Middle frontal gyrus (tissue), 1 donor: ENCODE data around the gene DHRSX.
"Not testable (repeated sequence)": the region's sequence is repeated elsewhere in the genome, so short reads cannot be mapped to it uniquely, and the experiment has no call there.

Experiments used
- DNase-seq: peaks from one replicate; pipeline ENCODE4 v3.0.0-alpha.2; 2015; ENCODE audit warnings: low spot score; ENCODE audit errors: extremely low spot score

Gene DHRSX, protein sequence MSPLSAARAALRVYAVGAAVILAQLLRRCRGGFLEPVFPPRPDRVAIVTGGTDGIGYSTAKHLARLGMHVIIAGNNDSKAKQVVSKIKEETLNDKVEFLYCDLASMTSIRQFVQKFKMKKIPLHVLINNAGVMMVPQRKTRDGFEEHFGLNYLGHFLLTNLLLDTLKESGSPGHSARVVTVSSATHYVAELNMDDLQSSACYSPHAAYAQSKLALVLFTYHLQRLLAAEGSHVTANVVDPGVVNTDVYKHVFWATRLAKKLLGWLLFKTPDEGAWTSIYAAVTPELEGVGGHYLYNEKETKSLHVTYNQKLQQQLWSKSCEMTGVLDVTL

GRCh38 chrX:2500803-2501558 lies at the start of gene DHRSX, which contains the start of gene ZBED1:
DHRSX (minus strand) TSS chrX:2500976; CDS start chrX:2500925, 51 bp downstream.
ZBED1 (minus strand) TSS chrX:2500976; CDS start chrX:2490719, 10,257 bp downstream.
- no peak for DNase-seq

DNA sequence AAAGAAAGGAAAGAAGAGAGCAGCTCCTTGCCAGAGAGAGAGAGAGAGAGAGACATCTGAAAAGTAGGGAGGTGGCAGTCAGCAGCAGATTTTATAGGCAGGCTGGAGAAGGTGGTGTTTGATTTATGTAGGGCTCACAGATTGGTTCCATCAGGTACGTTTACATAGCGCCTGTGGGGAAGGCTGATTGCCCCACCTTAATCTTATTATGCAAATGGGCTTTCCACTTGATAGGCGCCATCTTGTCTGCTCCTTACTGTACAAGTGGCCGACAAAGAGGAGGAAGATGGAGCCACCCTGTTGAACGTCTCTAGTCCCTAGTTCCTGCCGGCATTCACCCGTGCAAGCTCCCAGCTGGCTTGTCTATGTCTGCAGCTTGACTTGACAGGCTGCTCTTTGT lies 49.1 kb upstream of the DHRSX start:
- no peak for DNase-seq

DNA sequence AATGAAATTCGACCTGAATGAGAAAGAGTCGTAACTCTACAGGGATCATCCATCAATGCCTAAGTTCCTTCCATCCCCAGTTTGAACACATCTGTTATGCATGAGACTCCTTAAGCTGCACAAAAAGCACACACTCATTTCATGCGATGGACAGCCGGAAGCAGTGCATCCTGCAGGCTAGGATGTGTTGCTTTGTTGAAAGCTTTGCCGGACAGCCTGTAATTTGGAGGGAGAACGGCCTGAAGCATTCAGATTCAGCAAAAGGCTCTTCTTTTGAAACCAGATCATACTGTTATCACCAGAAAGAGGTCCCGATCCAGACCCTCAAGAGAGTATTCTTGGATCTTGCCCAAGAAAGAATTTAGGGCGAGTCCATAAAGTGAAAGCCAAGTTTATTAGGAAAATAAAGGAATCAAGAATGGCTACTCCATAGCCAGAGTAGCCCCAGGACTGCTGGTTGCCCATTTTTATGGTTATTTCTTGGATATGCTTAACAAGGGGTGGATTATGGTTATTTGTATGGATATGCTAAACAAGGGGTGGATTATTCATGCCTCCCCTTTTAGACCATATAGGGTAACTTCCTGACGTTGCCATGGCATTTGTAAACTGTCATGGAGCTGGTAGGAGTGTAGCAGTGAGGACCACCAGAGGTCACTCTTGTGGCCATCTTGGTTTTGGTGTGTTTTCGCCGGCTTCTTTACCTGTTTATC lies 48.1 kb upstream of the DHRSX start:
- no peak for DNase-seq

DNA sequence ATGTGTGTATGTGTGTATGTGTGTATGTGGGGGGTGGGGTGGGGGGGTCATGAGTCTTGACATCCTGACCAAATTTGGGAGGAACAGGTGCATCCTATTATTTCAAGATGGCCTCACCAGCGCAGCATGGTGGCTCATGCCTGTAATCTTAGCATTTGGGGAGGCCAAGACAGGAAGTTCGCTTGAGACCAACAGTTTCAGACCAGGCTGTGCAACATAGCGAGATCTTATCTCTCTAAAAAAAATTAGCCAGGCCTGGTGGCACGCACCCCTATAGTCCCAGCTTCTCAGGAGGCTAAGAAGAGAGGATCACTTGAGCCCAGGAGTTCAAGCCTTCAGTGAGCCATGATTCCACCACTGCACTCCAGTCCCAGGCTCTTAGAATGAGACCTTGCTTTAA lies 47.0 kb upstream of the DHRSX start:
- no peak for DNase-seq

- DNase-seq, result no peak
Observed at GRCh38 chrX:2546496-2546895, 45.7 kb upstream of the DHRSX start.

DNA sequence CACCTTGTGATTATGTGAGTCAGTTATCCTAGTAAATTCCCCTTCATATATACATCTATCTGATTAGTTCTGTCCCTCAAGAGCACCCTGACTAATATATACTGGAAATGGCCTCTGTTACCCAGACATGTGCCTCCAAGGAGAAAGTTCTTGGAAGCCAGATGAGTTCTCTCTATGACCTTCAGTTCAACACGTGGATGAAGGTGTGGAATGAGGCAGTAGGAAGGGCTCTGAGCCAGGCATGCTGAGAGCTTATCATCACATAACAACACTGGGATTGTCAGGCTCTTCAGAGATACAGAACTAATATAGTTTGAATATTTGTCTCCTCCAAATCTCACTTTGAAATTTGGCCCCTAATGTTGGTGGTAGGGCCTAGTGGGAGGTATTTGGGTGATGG lies 44.4 kb upstream of the DHRSX start:
- DNase-seq, result no peak

- no peak for DNase-seq
Observed at GRCh38 chrX:2542826-2543521, 42.2 kb upstream of the DHRSX start.

DNA sequence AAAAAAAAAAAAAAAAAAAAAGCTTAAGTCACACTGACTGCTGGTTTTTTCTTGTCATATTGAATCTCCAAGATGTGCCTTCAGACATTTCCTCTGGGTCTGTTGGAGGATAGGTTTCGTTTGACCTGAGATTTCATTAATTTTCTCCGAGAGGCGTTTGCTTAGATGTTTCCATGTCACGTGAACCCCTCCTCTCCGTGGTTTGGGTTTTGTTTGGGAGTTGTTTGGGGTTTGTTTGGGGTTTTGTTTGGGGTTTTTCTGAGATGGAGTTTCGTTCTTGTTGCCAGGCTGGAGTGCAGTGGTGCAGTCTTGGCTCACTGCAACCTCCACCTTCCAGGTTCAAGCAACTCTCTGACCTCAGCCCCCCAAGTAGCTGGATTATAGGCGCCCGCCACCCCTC lies 40.8 kb upstream of the DHRSX start:
- DNase-seq, result no peak

DNA sequence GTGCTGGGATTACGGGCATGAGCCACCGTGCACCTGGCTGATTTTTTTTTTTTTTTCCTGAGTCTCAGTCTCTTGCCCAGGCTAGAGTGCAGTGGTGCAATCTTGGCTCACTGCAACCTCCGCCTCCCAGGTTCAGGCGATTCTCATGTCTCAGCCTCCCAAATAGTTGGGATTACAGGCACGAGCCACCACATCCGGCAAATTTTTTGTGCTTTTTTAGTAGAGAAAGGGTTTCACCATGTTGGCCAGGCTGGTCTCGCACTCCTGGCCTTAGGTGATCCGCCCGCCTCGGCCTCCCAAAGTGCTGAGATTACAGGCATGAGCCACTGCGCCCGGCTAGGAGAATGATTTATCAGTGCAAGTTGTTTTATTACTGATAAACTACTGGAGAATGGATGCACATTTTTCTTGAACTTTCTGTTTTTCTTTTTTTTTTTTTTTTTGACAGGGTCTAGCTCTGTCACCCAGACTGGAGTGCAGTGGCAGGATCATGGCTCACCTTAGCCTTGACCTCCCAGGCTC lies 39.7 kb upstream of the DHRSX start:
- no peak for DNase-seq

GRCh38 chrX:2539586-2539985 lies 38.8 kb upstream of the DHRSX start:
- no peak for DNase-seq

DNA sequence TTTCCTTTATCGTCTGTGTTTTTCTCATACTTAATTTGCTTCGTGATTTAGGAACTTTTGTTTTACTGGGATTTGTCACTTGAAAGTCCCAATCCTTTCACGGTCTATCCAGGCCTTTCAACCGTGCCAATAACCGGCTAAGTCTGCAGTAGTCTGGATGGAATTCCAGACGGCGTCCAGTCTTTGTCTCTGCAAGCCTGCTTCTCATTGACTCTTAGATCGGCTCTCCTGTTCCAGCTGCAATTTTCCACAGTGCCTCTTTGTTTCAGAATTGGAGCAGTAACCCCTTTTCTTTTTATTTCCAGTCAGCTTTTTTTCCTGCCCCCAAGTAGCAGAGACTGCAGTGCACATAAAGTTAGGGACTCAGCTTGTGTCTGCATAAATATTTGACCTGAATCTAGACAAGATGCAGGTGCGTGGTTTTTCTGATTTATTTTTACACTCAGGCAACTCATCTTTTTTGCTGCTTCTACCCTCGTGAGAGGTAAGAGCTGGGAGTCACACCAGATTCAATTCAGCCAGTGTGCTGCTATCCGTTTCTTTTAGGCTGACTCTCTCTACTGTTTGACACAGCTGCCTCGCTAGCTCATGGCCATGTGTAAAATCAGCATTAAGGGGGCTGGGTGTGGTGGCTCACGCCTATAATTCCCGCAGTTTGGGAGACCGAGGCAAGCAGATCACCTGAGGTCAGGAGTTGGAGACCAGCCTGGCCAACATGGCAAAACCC lies 37.4 kb upstream of the DHRSX start:
- peak; percentile 5 for DNase-seq

- DNase-seq, result no peak
Observed at GRCh38 chrX:2536974-2537373, 36.2 kb upstream of the DHRSX start.

GRCh38 chrX:2536141-2536540 lies 35.4 kb upstream of the DHRSX start:
- DNase-seq, result no peak

DNA sequence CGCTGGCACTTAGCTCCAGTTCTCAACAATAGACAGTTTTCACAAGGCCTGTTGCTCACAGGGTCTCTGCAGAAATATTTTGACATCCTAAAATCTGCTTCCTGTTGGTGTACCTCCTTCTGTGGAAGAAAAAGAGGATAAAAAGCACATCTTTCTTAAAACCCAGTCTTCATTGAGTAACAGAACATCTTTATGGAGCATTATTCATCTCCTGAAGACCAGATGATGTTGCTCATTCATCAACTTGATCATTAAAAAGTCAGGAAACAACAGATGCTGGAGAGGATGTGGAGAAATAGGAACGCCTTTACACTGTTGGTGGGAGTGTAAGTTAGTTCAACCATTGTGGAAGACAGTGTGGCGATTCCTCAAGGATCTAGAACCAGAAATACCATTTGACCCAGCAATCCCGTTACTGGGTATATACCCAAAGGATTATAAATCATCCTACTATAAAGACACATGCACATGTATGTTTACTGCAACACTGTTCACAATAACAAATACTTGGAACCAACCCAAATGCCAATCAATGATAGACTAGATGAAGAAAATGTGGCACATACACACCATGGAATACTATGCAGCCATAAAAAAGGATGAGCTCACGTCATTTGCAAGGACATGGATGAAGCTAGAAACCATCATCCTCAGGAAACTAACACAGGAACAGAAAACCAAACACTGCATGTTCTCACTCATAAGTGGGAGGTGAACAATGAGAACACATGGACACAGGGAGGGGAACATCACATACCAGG lies 33.7 kb upstream of the DHRSX start:
- not testable (repeated sequence) for DNase-seq

- no peak for DNase-seq
Observed at GRCh38 chrX:2533424-2533823, 32.6 kb upstream of the DHRSX start.

DNA sequence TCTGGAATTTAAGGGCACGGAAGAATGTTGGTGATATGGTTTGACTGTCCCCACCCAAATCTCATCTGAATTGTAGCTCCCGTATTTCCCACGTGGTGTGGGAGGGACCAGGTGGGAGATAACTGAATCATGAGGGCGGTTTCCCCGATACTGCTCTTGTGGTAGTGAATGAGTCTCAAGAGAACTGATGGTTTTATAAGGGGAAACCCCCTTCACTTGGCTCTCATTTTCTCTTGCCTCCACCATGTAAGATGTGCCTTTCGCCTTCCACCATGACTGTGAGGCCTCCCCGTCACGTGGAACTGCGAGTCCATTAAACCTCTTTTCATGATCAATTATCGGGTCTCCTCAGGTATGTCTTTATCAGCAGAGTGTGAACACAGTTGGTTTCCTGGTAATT lies 25.6 kb upstream of the DHRSX start:
- no peak for DNase-seq

- DNase-seq, result no peak
Observed at GRCh38 chrX:2523911-2524310, 23.1 kb upstream of the DHRSX start.

DNA sequence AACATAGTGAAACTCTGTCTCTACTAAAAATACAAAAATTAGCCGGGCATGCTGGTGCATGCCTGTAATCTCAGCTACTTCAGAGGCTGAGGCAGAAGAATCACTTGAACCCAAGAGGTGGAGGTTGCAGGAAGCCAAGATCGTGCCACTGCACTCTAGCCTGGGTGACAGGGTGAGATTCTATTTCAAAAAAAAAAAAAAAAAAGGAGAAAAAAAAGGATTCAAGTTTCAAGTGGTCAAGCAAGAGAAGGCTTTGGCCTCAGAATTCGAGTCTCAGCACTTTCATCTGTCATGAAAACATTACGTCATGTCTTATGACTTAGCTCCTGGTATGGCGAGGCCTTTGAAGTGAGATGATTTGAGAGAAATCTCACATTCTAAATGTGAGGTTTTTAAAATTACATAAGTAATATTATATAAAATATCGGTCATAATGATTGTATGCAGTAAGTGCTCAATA lies 21.2 kb upstream of the DHRSX start:
- no peak for DNase-seq

GRCh38 chrX:2521092-2521926 lies 20.5 kb upstream of the DHRSX start:
- DNase-seq, result no peak
